Measurements from ENCODE around the gene TIAM2. TPM values are rescaled to one million over a fixed set of nuclear protein-coding genes. Genes with fewer than 3 reads are reported as not detected.

The TIAM2 gene
- total RNA-seq, 1 donor from 2014 or later = 2.4 TPM

DNA sequence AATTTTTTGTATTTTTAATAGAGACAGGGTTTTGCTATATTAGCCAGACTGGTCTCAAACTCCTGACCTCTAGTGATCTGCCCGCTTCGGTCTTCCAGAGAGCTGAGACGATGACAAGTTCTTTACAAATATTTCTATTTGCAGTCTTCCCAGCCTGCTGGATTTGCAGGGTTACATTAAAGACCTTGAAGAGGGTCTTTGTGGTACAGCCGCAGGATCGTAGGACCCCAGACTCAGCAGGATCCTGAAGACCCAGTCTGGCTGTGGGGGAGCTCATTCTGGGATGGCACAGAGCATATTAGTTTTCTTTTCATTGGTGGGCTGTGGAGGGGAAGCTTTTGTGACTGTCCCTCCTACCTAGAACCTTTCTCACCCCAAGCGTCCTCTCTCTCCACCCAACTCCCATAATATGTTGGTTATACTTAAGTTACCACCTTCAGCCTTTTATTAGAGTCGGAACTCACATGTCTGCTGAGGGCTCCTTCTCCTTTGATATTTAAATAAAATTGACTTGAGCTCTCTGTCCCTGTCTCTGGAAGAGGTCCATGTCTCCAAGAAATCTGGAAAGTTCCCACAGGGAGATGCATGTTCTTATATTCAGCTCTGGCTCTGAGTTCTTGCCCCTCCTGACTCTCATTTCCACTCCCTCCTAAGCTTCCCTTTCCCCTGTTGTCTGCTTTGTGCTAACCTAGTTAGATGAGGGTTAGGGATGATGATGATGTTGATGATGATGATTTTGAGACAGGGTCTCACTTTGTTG lies 72.0 kb downstream of the TIAM2 start:
- no peak for DNase-seq (ENCODE audit: low read depth)
- Histone ChIP-seq H3K4me3 (ENCODE audit: low read depth, low read length) (no peak overlapping the region), H3K27me3 (ENCODE audit: control insufficient read depth, insufficient read depth, low read length) (no peaks in the 10 kb centered on the region), H3K36me3 (ENCODE audit: control insufficient read depth, insufficient read depth, low read length) (no peaks in the 10 kb centered on the region)
- no peak for FAIRE-seq
- TF ChIP-seq, protein P1, sequence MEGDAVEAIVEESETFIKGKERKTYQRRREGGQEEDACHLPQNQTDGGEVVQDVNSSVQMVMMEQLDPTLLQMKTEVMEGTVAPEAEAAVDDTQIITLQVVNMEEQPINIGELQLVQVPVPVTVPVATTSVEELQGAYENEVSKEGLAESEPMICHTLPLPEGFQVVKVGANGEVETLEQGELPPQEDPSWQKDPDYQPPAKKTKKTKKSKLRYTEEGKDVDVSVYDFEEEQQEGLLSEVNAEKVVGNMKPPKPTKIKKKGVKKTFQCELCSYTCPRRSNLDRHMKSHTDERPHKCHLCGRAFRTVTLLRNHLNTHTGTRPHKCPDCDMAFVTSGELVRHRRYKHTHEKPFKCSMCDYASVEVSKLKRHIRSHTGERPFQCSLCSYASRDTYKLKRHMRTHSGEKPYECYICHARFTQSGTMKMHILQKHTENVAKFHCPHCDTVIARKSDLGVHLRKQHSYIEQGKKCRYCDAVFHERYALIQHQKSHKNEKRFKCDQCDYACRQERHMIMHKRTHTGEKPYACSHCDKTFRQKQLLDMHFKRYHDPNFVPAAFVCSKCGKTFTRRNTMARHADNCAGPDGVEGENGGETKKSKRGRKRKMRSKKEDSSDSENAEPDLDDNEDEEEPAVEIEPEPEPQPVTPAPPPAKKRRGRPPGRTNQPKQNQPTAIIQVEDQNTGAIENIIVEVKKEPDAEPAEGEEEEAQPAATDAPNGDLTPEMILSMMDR (IDR thresholded peaks at IDR 0.05; ENCODE audit: insufficient read depth, low read length, severe bottlenecking) = no peak

DNA sequence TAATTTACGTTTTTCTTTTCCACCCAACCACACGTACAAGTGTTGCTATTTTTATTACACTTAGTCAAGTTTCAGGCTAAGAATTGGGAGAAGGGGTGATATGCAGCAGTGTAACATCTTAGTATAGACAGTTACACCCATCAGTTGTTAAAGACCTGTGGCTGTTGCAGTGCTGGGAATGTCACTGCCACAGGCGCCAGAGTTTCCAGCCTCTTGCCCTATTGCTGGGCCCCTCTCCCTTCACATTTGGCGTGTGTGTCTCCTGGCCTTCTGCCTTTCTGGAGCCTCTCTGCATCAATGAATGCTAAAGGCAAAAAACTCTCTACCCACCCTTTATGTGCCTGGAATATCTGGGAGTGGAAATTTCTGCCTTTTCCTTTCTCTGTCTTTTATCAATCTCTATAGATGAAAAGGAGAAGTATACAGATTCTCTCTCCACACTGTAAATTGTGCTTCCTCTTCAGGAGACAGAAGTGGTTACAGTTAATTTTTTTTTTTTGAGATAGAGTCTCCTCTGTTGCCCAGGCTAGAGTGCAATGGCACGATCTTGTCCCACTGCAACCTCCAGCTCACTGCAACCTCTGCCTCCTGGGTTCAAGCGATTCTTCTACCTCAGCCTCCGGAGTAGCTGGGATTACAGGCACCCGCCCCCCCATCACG lies 73.0 kb downstream of the TIAM2 start:
- Histone ChIP-seq H3K27me3 (ENCODE audit: control insufficient read depth, insufficient read depth, low read length) (no peaks in the 10 kb centered on the region), H3K36me3 (ENCODE audit: control insufficient read depth, insufficient read depth, low read length) (no peaks in the 10 kb centered on the region), H3K4me3 (ENCODE audit: low read depth, low read length) (no peak overlapping the region)
- no peak for FAIRE-seq
- no peak for DNase-seq (ENCODE audit: low read depth)
- TF ChIP-seq, protein P1 (IDR thresholded peaks at IDR 0.05; ENCODE audit: insufficient read depth, low read length, severe bottlenecking) = no peak

DNA sequence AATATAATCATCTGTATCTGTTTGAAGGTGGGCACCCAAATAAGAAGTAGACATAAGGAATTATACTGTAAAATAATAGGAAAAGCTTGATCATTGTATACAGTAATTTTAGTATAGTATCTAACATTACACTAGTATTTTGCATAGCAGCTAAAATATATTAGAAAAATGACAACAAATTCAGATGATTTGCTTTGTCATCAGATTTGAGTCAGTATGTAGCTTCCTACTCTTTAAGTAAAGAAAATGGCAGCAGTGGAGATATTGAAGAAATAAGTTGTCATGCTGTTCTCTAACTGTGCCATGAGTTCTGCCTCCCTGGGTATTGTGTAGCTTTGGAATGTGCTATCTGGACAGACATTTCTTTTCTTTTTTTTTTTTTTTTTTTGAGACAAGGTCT lies 74.4 kb downstream of the TIAM2 start:
- FAIRE-seq (no peak), DNase-seq (ENCODE audit: low read depth) (no peak)
- H3K27me3 ChIP-seq (ENCODE audit: control insufficient read depth, insufficient read depth, low read length) = no peaks in the 10 kb centered on the region
- H3K36me3 ChIP-seq (ENCODE audit: control insufficient read depth, insufficient read depth, low read length) = no peaks in the 10 kb centered on the region
- H3K4me3 ChIP-seq (ENCODE audit: low read depth, low read length) = no peak overlapping the region
- TF ChIP-seq, protein P1 (IDR thresholded peaks at IDR 0.05; ENCODE audit: insufficient read depth, low read length, severe bottlenecking) = no peak

DNA sequence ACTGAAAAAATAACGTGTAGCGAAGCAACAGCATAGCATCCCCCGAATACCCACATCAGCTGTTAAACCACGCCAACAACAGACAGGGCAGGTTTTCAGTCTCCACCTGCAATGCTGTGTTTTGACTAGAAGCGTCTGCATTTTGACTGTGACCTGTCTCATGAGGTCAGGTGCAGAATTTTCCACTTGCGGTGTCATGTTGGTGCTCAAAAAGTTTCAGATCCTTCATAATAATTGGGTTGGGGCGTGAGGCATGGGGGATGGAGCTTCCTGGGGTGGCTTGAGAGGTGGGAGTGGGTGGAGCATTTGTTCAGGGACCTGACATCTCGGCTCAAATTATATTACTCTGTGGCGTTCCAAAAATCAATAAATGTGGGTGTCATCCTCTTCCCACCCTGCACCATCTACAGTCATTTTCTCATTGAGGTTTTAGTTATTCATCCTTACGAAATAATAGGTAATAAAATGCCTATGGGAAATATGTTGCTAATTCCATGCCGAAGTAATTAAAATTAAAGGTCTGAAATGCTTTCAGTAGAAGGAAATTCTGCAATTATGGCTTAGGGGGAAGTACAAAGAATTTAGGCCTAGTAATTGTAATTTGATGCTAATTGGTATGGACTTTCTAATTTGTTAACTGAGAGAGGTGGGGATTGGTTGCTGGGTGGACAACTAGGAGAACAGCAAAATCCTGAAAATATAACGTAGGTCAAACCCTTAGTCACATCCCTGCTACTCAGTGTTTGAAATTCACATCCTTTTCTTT lies 81.0 kb downstream of the TIAM2 start:
- Histone ChIP-seq H3K27me3 (ENCODE audit: control insufficient read depth, insufficient read depth, low read length) (no peaks in the 10 kb centered on the region), H3K36me3 (ENCODE audit: control insufficient read depth, insufficient read depth, low read length) (no peaks in the 10 kb centered on the region), H3K4me3 (ENCODE audit: low read depth, low read length) (no peak overlapping the region)
- DNase-seq (ENCODE audit: low read depth) (no peak), FAIRE-seq (no peak)
- TF ChIP-seq, protein P1 (IDR thresholded peaks at IDR 0.05; ENCODE audit: insufficient read depth, low read length, severe bottlenecking) = no peak

DNA sequence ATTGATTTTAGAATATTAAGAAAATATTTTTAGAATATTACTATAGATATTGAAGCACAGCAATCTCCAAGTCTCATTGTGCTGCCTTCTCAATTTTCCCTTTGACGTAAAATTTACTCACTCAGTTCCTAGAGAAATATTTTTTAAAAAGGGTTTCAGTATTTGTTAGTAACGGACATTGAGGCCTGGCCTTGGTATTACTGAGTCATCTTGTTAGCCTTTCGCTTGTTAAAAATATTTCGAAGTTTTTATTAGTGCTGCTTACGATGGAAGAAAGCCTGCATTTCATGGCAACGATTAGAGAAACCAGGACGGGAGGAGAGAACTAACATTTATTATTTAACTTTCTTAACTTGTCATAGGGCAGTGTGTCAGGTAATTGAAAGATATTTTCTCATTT lies 82.2 kb downstream of the TIAM2 start:
- FAIRE-seq (no peak), DNase-seq (ENCODE audit: low read depth) (no peak)
- Histone ChIP-seq H3K4me3 (ENCODE audit: low read depth, low read length) (no peak overlapping the region), H3K27me3 (ENCODE audit: control insufficient read depth, insufficient read depth, low read length) (peaks cover 2% of the 10 kb centered on the region), H3K36me3 (ENCODE audit: control insufficient read depth, insufficient read depth, low read length) (no peaks in the 10 kb centered on the region)
- TF ChIP-seq, protein P1 (IDR thresholded peaks at IDR 0.05; ENCODE audit: insufficient read depth, low read length, severe bottlenecking) = no peak
